Chondrocyte (in vitro differentiated cells): ENCODE measurements around the gene SLCO4A1. TPM values are rescaled to one million over a fixed set of nuclear protein-coding genes. Genes with fewer than 3 reads are reported as not detected.

Experiments
- DNase-seq: peaks from one replicate; pipeline ENCODE4 v3.0.0; 2021; ENCODE audit warnings: mixed read lengths, low spot score
- H3K27ac Mint-ChIP-seq: one replicate; pipeline ENCODE4 v1.8.0; 2021; ENCODE audit warnings: mild to moderate bottlenecking, moderate library complexity, mixed read lengths; ENCODE audit not compliant: unreplicated experiment
- H3K27me3 Mint-ChIP-seq: 2 replicates; pipeline ENCODE4 v1.8.0; 2021; ENCODE audit warnings: low read depth, mixed read lengths
- H3K36me3 Mint-ChIP-seq: 2 replicates; pipeline ENCODE4 v1.8.0; 2021; ENCODE audit warnings: low read depth, mixed read lengths
- H3K4me1 Mint-ChIP-seq: 2 replicates; pipeline ENCODE4 v1.8.0; 2021; ENCODE audit warnings: low read depth, mild to moderate bottlenecking, mixed read lengths
- H3K4me3 Mint-ChIP-seq: one replicate; pipeline ENCODE4 v1.8.0; 2021; ENCODE audit warnings: mild to moderate bottlenecking, moderate library complexity, mixed read lengths; ENCODE audit not compliant: unreplicated experiment
- H3K9me3 Mint-ChIP-seq: 2 replicates; pipeline ENCODE4 v1.8.0; 2021; ENCODE audit warnings: low read depth, mixed read lengths
- CTCF ChIP-seq: fragments of 200-600 bp; sonication (generic); IDR thresholded peaks from 2 replicates; pipeline ENCODE4 v1.5.0; 2021; ENCODE audit warnings: antibody characterized with exemption, mild to moderate bottlenecking, moderate library complexity
- total RNA-seq: library from RNA; stranded (reverse); gene quantifications from 3 replicates; pipeline ENCODE4 v1.2.1, GENCODE V29; 2021

Gene SLCO4A1
- total RNA-seq, 1 donor from 2014 or later = not detected

- peak; percentile 34 for DNase-seq
- peaks cover 7% of the 10 kb centered on the region for H3K36me3 Mint-ChIP-seq
- H3K27me3 Mint-ChIP-seq = peaks cover 58% of the 10 kb centered on the region
- H3K4me3 Mint-ChIP-seq = no peak overlapping the region
- no peak for TF ChIP-seq CTCF
- H3K9me3 Mint-ChIP-seq = peaks cover 27% of the 10 kb centered on the region
- no peak overlapping the region for H3K27ac Mint-ChIP-seq
- H3K4me1 Mint-ChIP-seq = no peaks in the 10 kb centered on the region
These were observed 76.2 kb downstream of the SLCO4A1 start for GRCh38 chr20:62718546-62718945.

GRCh38 chr20:62719250-62719935 lies 77.1 kb downstream of the SLCO4A1 start:
- no peak for TF ChIP-seq CTCF
- Mint-ChIP-seq H3K4me1 (no peaks in the 10 kb centered on the region), H3K4me3 (no peak overlapping the region), H3K27me3 (peaks cover 53% of the 10 kb centered on the region), H3K36me3 (peaks cover 7% of the 10 kb centered on the region), H3K9me3 (peaks cover 23% of the 10 kb centered on the region), H3K27ac (no peak overlapping the region)
- DNase-seq = peak; percentile 19

Other genes starting within 250 kb of the SLCO4A1 start
- gene CABLES2, start 235.2 kb upstream of the SLCO4A1 start, total RNA-seq = 6.4 to 7.8 TPM (median 6.5 TPM) in 3 replicates
- gene RBBP8NL, start 215.0 kb upstream of the SLCO4A1 start, total RNA-seq = not detected in 3 replicates
- gene GATA5, start 166.5 kb upstream of the SLCO4A1 start, total RNA-seq = not detected in 3 replicates
- 0.10 TPM in 1 of 3 replicates, not detected in the others for gene NTSR1, start 66.3 kb downstream of the SLCO4A1 start, total RNA-seq
- 9.5 to 10.4 TPM (median 10.3 TPM) in 3 replicates for gene MRGBP, start 154.0 kb downstream of the SLCO4A1 start, total RNA-seq
- gene OGFR, start 162.3 kb downstream of the SLCO4A1 start, total RNA-seq = 31.5 to 32.2 TPM (median 31.8 TPM) in 3 replicates
- gene COL9A3, start 174.5 kb downstream of the SLCO4A1 start, total RNA-seq = 8.6 to 11.3 TPM (median 8.9 TPM) in 3 replicates
- gene TCFL5, start 219.3 kb downstream of the SLCO4A1 start, total RNA-seq = 12.7 to 20.0 TPM (median 13.0 TPM) in 3 replicates